ENCODE measurements around the gene UBL4A. TPM values are rescaled to one million over a fixed set of nuclear protein-coding genes. Genes with fewer than 3 reads are reported as not detected.

Gene UBL4A
- total and polyA plus RNA-seq, 9 of the 15 experiments (the other 6 are each of a cell fraction or from before 2014, with no cell fraction given) = 15.2 to 140 (median 100) TPM

- TF ChIP-seq SMAD4 (CRISPR knock-in tag; conservative IDR thresholded peaks at IDR 0.05) = no peak
- TF ChIP-seq PYGO2 (tag; IDR thresholded peaks at IDR 0.05) = no peak
- peak; percentile 47 for TF ChIP-seq CCNT2 (IDR thresholded peaks at IDR 0.05; ENCODE audit: borderline replicate concordance, extremely low read depth, insufficient read length, low read depth, low read length)
- TF ChIP-seq RBFOX2 (IDR thresholded peaks at IDR 0.05; ENCODE audit: low read depth, low read length) = 0 out of 2 replicates have a peak, but pooled peaks have one; percentile 10
- TF ChIP-seq MECOM (CRISPR knock-in tag; IDR thresholded peaks at IDR 0.05) = no peak
- no peak for TF ChIP-seq ZNF282 (CRISPR knock-in tag; IDR thresholded peaks at IDR 0.05)
- no peak for TF ChIP-seq SMAD2 (IDR thresholded peaks at IDR 0.05; ENCODE audit: low read depth, low read length)
- no peak for TF ChIP-seq MTF1 (CRISPR knock-in tag; IDR thresholded peaks at IDR 0.05; ENCODE audit: borderline replicate concordance)
- TF ChIP-seq ZFX (CRISPR knock-in tag; IDR thresholded peaks at IDR 0.05) = peak; percentile 53; the same call in 1 of the 2 replicates
- TF ChIP-seq ERF (CRISPR knock-in tag; IDR thresholded peaks at IDR 0.05) = 0 out of 2 replicates have a peak, but pooled peaks have one; percentile 36
- peak; percentile 36; the same call in 1 of the 2 replicates for TF ChIP-seq MAX (CRISPR knock-in tag; IDR thresholded peaks at IDR 0.05)
- TF ChIP-seq ZBTB43 (CRISPR knock-in tag; IDR thresholded peaks at IDR 0.05) = no peak
- no peak for TF ChIP-seq ZNF76 (CRISPR knock-in tag; IDR thresholded peaks at IDR 0.05; ENCODE audit: borderline replicate concordance)
- TF ChIP-seq CUX1 (CRISPR knock-in tag; IDR thresholded peaks at IDR 0.05) = no peak
- no peak for TF ChIP-seq EHMT2 (IDR thresholded peaks at IDR 0.05)
- TF ChIP-seq ZNF347 (CRISPR knock-in tag; IDR thresholded peaks at IDR 0.05; ENCODE audit: low read depth) = no peak
- TF ChIP-seq MBD1 (CRISPR knock-in tag; IDR thresholded peaks at IDR 0.05) = peak; percentile 88; the same call in 1 of the 2 replicates
- no peak for TF ChIP-seq HDAC2 (IDR thresholded peaks at IDR 0.05)
- peak; percentile 60 for TF ChIP-seq L3MBTL2 (IDR thresholded peaks at IDR 0.05)
- TF ChIP-seq NCOR1 (IDR thresholded peaks at IDR 0.05) = no peak
- TF ChIP-seq RAD21 (CRISPR knock-in tag; conservative IDR thresholded peaks at IDR 0.05 in 1 of 2, IDR thresholded peaks at IDR 0.05 in 1 of 2) = no peak
These were observed 49.9 kb downstream of the UBL4A start (continued) for GRCh38 chrX:154436374-154436982.
